ENCODE measurements around the gene SELENOH. TPM values are rescaled to one million over a fixed set of nuclear protein-coding genes. Genes with fewer than 3 reads are reported as not detected.

Gene SELENOH
- total RNA-seq, 1 donor from 2014 or later: 249 TPM

- Histone ChIP-seq H3K27me3 (ENCODE audit: control insufficient read depth, insufficient read depth, low read length) (no peaks in the 10 kb centered on the region), H3K4me3 (ENCODE audit: low read depth, low read length) (no peak within 1 kb of the TSS), H3K36me3 (ENCODE audit: control insufficient read depth, insufficient read depth, low read length) (no peaks in the 10 kb centered on the region)
- DNase-seq (ENCODE audit: low read depth): no peak
- TF ChIP-seq, protein P1, sequence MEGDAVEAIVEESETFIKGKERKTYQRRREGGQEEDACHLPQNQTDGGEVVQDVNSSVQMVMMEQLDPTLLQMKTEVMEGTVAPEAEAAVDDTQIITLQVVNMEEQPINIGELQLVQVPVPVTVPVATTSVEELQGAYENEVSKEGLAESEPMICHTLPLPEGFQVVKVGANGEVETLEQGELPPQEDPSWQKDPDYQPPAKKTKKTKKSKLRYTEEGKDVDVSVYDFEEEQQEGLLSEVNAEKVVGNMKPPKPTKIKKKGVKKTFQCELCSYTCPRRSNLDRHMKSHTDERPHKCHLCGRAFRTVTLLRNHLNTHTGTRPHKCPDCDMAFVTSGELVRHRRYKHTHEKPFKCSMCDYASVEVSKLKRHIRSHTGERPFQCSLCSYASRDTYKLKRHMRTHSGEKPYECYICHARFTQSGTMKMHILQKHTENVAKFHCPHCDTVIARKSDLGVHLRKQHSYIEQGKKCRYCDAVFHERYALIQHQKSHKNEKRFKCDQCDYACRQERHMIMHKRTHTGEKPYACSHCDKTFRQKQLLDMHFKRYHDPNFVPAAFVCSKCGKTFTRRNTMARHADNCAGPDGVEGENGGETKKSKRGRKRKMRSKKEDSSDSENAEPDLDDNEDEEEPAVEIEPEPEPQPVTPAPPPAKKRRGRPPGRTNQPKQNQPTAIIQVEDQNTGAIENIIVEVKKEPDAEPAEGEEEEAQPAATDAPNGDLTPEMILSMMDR (IDR thresholded peaks at IDR 0.05; ENCODE audit: insufficient read depth, low read length, poor library complexity, severe bottlenecking): peak; percentile 59
Observed at GRCh38 chr11:57751676-57752253, 10.5 kb downstream of the SELENOH start, which contains the start of gene BTBD18. Gene BTBD18 (minus strand): TSS chr11:57751819. CDS start chr11:57751188, 631 bp downstream.

GRCh38 chr11:57752954-57753353, 11.7 kb downstream of the SELENOH start:
- no peaks in the 10 kb centered on the region for H3K27me3 ChIP-seq (ENCODE audit: control insufficient read depth, insufficient read depth, low read length)
- DNase-seq (ENCODE audit: low read depth): no peak
- TF ChIP-seq, protein P1 (IDR thresholded peaks at IDR 0.05; ENCODE audit: insufficient read depth, low read length, poor library complexity, severe bottlenecking): no peak
- no peak overlapping the region for H3K4me3 ChIP-seq (ENCODE audit: low read depth, low read length)
- H3K36me3 ChIP-seq (ENCODE audit: control insufficient read depth, insufficient read depth, low read length): no peaks in the 10 kb centered on the region

DNA sequence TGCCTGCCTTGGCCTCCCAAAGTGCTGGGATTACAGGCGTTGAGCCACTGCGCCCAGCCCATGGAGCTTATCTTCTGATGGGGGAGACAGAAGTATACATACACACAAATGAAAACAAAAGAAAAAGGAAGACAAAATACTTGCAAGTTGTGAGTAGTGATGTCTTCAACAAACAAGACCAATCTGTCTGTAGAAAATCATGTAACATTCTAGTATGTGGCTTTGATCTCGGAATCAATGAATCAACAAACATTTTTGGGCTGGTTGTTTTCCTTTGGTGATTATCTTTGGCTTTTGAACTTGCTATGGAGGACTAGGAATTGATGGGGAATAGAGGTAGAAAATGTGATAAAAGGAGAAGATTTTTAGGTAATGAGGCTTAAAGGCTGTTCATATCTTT, 16.9 kb downstream of the SELENOH start:
- Histone ChIP-seq H3K4me3 (ENCODE audit: low read depth, low read length) (no peak overlapping the region), H3K27me3 (ENCODE audit: control insufficient read depth, insufficient read depth, low read length) (no peaks in the 10 kb centered on the region), H3K36me3 (ENCODE audit: control insufficient read depth, insufficient read depth, low read length) (no peaks in the 10 kb centered on the region)
- DNase-seq (ENCODE audit: low read depth): no peak
- TF ChIP-seq, protein P1 (IDR thresholded peaks at IDR 0.05; ENCODE audit: insufficient read depth, low read length, poor library complexity, severe bottlenecking): no peak

- DNase-seq (ENCODE audit: low read depth): peak; percentile 88
- peak within 1 kb of the TSS; percentile 75 for H3K4me3 ChIP-seq (ENCODE audit: low read depth, low read length)
- H3K27me3 ChIP-seq (ENCODE audit: control insufficient read depth, insufficient read depth, low read length): no peaks in the 10 kb centered on the region
- TF ChIP-seq, protein P1 (IDR thresholded peaks at IDR 0.05; ENCODE audit: insufficient read depth, low read length, poor library complexity, severe bottlenecking): peak; percentile 11
- no peaks in the 10 kb centered on the region for H3K36me3 ChIP-seq (ENCODE audit: control insufficient read depth, insufficient read depth, low read length)
Observed at GRCh38 chr11:57761301-57762234, 20.3 kb downstream of the SELENOH start, which contains the start of gene CTNND1. Gene CTNND1 (plus strand): TSS chr11:57761802. CDS start chr11:57791479, 29,677 bp downstream.

DNA sequence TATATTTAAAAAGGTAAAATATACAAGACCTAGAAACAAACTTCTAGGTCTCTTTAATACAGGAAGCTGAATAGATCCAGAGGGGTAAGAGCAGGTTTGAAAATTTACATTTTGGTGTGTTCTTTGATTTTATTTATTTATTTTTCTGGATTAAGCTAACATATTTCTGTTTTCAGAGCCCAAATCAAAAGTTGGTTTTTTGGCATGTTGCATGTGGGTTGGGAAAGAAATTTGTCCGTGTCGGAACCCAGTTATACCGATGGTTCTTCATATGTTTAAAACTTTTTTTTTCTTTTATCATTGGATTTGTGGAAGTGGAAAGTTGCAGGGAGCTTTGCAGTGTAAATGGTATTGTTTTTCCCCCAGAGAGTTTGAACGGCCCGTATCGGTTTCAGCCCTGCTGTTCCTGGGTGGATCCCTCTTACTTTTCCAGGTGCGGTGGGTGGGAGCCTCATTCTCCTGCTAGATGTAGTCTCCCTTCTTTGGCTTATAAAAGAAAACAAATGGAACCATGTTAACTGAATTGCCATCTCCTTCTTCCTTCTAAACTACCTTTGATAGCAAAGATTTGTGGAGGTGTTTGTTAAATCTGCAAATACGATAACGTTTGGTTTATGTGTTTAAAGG, 21.1 kb downstream of the SELENOH start:
- H3K36me3 ChIP-seq (ENCODE audit: control insufficient read depth, insufficient read depth, low read length): no peaks in the 10 kb centered on the region
- no peaks in the 10 kb centered on the region for H3K27me3 ChIP-seq (ENCODE audit: control insufficient read depth, insufficient read depth, low read length)
- TF ChIP-seq, protein P1 (IDR thresholded peaks at IDR 0.05; ENCODE audit: insufficient read depth, low read length, poor library complexity, severe bottlenecking): no peak
- DNase-seq (ENCODE audit: low read depth): no peak
- peak overlapping the region; percentile 75 for H3K4me3 ChIP-seq (ENCODE audit: low read depth, low read length)
